Stimulated activated CD8-positive, alpha-beta memory T cell treated with anti-CD3 and anti-CD28 coated beads, Interleukin-4, amount 100 ng/mL, for 1 hour (primary cell): ENCODE measurements around the gene OGFR.

Experiments
- DNase-seq, 2 donors: peaks; one replicate each; pipeline ENCODE4 v3.0.0-alpha.2; 2020; ENCODE audit warnings: low read depth in 2 of 2, low spot score in 1 of 2

Gene OGFR, protein sequence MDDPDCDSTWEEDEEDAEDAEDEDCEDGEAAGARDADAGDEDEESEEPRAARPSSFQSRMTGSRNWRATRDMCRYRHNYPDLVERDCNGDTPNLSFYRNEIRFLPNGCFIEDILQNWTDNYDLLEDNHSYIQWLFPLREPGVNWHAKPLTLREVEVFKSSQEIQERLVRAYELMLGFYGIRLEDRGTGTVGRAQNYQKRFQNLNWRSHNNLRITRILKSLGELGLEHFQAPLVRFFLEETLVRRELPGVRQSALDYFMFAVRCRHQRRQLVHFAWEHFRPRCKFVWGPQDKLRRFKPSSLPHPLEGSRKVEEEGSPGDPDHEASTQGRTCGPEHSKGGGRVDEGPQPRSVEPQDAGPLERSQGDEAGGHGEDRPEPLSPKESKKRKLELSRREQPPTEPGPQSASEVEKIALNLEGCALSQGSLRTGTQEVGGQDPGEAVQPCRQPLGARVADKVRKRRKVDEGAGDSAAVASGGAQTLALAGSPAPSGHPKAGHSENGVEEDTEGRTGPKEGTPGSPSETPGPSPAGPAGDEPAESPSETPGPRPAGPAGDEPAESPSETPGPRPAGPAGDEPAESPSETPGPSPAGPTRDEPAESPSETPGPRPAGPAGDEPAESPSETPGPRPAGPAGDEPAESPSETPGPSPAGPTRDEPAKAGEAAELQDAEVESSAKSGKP

DNA sequence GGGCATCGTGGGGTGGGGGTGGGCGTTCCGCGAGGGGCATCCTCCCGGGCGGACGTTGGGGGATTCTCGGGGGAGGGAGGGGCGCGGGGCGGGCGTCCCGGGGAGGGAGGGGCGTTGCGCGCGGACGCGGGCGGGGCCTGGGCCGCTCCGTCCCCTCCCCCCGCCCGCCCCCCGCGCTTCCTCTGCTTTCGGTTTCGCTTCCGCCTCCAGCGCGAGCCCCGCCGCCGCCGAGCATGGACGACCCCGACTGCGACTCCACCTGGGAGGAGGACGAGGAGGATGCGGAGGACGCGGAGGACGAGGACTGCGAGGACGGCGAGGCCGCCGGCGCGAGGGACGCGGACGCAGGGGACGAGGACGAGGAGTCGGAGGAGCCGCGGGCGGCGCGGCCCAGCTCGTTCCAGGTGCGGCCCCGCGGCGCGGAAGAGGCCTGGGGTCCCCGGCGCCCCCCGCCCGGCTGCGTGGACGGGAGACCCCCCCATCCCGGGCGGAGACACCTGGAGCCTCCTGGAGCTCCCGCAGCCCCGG lies at the start of gene OGFR:
Gene OGFR, plus strand, starts transcription at position 209 of the 528 bp plus-strand sequence. Its CDS starts 25 bp downstream, at position 234.
- peak; percentile 32 to 53 for DNase-seq

DNA sequence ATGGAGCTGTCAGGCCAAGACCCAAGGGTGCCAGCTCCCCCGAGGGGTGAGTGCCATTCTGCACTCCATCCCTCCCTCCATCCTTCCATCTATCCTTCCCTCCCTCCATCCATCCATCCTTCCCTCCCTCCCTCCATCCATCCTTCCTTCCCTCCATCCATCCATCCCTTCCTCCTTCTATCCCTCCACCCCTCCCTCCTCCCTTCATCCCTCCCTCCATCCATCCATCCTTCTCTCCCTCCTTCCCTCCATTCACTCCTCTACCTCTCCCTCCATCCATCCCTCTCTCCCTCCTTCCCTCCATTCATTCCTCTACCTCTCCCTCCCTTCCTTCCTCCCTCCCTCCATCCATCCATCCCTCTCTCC lies 49.7 kb upstream of the OGFR start:
- no peak for DNase-seq

DNA sequence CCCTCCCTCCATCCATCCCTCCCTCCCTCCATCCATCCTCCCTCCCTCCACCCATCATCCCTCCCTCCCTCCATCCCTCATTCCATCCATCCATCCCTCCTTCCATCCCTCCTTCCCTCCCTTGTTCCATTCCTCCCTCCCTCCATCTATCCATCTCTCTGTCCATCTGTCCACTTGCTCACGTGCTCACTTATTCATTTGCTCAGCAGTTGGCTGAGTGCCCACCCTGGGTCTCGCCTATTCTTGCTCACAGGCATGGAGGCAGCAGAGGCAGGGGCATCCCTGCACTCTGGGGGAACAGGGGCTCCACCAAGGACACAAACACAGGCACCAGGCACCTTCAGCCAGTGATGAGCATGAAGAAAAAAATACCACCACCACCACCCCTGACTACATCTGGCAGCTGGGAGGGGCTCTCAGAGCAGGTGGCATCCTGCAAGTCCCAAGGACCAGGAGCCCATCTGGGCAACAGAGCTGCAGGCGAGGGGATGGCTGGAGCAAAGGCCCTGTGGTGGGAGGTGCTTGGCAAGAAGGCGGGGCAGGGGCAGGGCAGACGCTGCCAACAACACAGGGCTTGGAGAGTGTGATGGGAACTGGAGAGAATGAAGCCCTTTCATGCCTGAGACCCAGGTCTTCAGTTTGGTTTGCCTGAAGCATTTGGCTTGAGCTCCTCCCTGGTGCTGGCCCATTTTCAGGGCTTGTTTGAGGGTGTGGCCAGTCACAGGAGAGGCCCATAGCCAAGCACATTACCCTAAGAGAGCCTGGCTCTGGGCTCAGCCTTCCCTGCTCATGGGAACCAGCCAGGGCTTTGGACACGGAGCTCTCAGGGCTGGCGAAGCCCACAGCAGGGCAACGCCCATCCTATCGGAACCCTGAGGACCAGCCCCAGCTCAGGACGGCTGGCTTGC lies 48.6 kb upstream of the OGFR start:
- DNase-seq, result no peak

DNA sequence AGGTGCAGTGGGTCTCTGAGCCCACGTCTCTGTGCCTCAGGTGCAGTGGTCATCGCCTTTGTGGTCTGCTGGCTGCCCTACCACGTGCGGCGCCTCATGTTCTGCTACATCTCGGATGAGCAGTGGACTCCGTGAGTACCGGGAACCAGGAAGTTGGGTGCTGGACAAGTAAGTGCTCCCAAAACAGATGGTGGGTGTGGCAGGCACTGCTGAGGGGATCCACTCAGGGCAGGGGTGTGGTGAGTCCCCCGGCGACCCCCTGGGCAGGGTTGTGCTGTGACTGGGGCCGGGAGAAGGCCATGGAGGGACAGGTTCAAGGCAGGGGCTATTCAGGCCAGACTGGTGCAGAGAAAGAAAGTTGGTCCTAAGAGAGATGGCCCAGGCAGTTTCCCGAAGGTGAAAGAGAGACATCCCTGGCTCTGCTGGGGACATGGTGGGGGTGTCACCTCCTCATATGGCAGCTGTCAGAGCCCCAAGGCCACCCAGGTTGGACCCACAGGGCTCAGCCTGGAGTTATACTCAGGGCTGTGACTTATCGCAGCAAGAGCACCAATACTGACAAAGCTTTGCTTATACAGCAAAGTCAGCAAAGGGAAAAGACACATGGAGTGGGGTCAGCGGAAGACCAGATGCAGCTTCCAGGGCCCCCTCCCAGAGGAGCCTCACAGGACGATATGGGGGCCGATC lies 46.3 kb upstream of the OGFR start:
- DNase-seq, result no peak

DNA sequence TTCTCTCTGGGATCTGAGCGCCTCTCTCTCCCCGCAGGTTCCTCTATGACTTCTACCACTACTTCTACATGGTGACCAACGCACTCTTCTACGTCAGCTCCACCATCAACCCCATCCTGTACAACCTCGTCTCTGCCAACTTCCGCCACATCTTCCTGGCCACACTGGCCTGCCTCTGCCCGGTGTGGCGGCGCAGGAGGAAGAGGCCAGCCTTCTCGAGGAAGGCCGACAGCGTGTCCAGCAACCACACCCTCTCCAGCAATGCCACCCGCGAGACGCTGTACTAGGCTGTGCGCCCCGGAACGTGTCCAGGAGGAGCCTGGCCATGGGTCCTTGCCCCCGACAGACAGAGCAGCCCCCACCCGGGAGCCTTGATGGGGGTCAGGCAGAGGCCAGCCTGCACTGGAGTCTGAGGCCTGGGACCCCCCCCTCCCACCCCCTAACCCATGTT lies 44.6 kb upstream of the OGFR start:
- DNase-seq, result no peak

DNA sequence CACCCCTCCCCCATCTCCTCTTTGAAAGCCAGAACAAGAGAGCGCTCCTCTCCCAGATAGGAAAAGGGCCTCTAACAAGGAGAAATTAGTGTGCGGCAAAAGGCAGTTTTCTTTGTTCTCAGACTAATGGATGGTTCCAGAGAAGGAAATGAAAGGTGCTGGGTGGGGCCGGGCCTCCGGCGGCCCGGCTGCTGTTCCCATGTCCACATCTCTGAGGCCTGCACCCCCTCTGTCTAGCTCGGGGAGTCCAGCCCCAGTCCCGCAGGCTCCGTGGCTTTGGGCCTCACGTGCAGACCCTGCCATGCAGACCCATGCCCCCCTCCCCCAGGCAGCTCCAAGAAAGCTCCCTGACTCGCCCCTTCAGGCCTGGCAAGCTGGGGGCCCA lies 44.2 kb upstream of the OGFR start:
- no peak for DNase-seq

DNA sequence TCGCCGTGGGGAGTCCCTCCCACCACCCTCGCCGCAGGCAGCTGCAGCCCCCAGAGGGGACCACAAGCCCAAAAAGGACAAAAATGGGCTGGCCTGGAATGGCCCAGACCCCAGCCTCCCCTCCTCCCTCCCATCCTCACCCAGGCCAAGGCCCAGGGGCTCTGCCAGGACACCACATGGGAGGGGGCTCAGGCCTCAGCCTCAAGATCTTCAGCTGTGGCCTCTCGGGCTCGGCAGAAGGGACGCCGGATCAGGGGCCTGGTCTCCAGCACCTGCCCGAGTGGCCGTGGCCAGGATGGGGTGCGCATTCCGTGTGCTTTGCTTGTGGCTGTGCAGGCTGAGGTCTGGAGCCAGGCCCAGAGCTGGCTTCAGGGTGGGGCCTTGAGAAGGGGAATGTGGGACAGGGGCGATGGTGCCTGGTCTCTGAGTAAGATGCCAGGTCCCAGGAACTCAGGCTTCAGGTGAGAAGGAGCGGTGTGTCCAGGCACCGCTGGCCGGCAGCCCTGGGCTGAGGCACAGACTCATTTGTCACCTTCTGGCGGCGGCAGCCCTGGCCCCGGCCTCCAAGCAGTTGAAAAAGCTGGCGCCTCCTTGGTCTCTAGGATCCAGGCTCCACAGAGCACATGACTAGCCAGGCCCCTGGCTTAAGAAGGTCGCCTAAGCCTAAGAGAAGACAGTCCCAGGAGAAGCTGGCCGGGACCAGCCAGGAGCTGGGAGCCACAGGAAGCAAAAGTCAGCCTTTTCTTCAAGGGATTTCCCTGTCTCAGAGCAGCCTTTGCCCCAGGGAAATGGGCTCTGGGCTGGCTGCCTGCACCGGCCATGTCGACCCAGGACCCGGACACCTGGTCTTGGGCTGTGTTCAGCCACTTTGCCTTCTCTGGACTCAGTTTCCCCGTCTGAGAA lies 43.5 kb upstream of the OGFR start:
- no peak for DNase-seq

DNA sequence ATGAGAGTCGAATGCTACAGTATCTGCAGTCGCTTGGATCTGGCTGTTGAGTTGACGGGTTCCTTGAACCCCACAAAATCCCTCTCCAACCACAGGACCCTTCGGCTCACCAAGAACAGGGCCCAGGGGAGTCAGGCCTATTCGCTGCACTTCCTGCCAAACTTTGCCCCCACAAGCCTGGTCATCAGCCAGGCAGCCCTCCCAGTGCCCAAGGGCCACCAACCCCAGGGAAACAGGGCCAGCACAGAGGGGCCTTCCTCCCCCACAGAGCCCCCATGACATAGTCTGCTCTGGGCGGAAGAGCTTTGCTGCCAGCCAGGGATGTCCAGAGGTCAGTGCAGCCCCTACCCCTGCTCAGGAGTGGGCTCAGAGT lies 42.9 kb upstream of the OGFR start:
- DNase-seq, result no peak

DNA sequence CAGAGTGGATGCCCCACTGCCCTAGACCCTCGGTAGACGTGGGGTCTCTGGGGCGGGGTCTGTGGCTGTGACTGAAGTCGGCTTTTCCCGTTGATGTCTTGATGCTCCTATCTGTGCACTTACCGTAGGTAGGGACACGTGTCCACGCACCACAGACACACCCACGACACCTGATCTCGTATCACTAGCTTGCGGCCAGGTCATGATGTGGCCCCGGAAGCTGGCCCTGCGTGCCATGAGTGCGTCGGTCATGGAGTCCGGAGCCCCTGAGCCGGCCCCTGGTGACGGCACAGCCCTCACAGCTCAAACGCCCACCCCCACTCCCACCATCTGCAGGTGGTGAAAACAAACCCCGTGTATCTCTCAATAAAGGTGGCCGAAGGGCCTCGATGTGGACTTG lies 42.3 kb upstream of the OGFR start:
- DNase-seq, result no peak

DNA sequence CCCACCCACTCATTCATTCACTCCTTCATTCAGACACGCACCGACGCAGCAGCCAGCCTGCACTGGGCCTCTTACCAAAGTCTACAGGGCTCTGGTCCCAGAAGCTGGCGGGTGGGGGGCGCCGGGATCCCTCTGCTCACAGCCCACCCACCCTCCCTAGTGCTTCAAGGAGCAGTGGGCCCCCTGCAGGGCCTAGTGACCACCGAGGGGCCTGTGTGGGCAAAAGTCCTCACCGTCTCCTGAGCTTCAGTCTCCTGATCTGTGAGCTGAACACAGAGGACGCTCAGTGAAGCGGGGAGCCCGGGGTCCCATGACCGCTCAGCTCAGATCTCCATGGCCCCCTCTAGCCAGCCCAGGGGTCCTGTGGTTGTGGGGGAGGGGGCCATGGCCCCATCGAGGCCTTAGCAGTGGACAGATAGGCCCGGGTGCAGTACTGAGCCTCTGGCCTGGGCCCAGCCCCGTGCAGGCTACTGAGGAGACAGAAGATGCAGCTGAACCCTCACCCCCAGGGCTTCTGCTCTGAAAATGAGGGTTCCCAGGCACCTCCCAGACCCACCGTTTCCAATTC lies 41.8 kb upstream of the OGFR start:
- DNase-seq, result no peak

DNA sequence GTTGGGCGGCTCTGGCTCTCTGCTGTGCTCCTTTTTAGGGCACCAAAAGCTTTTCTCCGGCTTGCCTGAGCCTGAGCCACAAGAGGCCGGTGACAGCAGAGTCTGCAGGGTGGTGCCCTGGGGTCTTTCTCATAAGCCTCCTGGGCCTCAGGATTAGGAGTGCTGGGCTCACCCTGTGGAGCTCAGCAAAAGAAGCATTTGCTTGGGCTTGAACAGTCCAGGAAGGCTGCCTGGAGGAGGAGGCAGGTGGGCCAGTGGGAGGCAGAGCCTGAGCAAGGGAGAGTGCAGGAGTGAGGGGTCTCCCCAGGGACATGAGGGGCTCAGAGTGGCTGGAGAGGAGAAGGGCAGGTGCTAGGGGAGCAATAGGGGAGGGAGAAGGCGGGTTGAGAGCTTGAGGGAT lies 41.2 kb upstream of the OGFR start:
- DNase-seq, result no peak

DNA sequence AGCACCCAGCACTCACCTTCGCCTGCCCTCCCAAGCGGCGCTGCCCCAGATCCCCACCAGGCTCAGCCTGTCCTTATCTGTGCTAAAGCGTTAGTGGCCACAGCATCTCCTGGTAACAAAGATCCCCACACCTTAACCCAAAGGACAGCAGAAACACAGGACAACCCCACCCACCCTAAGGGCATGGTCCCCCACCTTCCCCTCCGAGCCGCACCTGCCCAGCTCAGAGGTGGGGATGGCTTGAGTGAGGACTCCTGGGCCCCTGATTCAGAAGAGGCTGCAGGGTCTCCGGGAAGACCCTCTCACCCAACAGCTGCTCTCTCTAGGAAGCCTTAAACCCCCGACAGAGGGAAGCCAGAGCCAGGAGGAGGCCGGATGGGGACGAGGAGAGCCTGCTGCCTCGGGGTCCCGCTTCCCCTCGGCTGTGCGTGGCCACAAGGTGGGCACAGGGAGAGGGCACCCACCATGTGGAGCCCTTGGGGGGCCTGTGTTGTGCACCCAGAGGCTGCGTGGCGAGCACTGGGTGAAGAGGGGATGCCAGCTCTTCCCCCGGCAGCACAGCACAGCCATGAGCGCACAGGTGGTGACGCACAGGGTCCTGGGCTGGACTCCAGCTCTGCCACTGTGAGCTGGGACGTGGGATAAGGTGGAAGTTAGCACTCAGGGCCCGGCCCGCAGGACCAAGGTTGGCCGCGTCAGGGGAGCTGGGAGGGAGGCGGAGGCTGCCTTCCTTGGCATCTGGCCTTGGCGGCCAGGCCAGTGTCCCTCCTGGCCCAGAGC lies 40.3 kb upstream of the OGFR start:
- DNase-seq, result no peak

DNA sequence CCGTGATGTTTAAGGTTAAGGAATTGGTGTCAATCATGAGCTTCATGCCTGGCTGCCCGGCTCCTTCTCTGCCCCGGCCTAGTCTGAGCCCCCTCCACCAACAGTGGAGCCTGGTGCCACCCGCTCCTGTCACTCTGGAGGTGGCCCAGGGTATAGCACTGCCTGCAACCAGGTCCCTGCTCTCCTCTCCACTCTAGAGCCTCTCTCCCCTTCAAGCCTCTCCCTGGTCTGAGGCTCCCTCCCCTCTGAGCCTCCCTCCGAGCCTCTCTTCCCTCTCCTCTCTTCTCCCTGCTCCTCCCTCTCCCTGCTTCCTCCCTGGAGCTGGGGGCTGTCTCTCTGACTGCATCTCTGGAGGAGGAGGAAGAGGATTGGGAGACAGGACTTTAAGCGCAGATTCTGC lies 39.6 kb upstream of the OGFR start:
- DNase-seq, result no peak

DNA sequence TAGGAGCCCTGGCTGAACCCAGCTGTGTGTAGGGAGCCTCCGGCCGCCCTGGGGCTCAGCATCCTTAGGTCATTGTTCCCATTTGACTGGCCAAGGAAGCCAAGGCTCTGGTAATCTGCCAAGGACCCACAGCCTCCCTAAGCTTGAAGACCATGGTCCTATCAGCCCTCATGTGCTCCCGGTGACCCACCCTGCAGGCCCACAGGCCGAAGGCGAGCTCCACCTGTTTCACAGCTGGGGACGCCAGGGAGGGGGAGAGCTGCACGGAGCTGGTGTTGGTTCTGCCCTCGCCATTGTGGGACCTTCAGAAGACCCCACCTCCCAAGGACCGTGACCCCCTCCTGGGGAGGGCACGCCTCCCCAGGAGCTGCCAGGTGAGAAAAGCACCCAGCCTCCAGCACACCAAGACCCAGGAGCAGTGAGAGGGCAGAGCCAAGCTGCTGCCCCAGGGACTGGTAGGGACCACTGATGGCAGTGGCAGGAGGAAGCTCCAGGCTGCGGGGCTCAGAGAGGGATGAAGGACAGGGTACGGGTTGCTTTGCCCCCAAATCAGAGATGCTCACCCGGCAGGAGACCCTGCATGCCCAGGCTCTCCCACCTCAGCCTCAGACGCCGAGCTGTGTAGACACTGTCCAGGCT lies 39.1 kb upstream of the OGFR start:
- no peak for DNase-seq

DNA sequence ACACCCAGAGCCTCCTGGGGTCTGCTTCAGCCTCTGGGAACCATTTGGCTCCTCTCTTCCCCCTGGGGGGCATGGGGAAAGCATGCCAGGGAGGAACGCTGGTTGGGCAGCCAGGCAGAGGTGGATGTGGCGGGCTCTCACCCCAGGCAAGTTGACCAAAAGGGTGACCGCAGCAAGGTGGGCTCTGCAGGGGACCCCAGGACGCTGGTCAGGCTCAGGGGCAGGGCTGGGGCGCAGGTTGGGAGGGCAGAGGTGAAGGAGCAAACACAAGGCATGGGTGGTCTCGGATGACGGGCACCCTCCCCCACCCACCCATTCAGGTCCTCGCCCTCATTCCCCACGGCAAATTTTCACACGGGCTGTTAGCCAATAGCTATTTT lies 38.6 kb upstream of the OGFR start:
- no peak for DNase-seq

DNA sequence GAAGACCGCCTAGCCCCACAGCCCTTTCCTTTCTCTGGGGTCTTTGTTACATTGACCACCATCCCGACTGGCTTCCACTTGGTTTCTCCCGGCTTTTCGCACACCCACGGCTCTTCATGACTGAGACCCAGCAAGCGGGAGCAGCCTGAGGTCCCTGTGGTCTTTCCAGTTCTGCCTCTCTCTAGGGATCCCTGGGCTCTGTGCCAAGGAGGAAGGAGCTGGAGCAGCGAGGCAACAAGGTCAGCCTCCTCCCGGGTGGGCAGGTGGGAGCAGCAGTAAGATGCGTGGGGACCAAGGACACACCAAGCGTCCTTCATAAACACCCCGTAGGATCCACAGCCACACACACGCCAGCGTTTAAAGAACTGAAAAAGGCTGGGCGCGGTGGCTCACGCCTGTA lies 37.9 kb upstream of the OGFR start:
- no peak for DNase-seq

DNA sequence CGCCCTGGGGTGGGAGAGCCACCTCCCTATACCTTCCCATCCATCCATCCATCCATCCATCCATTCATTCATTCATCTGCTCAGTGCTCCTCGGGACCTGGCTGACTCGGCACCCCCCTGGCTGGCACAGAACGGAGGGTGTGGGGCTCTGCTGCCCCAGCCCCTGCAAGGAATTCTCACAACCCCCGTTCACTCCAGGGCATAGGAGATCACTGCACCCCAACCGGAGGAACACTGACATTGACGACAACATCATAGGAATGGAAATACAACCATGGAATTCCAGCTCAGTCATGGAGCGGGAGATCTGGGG lies 36.4 kb upstream of the OGFR start:
- no peak for DNase-seq

DNA sequence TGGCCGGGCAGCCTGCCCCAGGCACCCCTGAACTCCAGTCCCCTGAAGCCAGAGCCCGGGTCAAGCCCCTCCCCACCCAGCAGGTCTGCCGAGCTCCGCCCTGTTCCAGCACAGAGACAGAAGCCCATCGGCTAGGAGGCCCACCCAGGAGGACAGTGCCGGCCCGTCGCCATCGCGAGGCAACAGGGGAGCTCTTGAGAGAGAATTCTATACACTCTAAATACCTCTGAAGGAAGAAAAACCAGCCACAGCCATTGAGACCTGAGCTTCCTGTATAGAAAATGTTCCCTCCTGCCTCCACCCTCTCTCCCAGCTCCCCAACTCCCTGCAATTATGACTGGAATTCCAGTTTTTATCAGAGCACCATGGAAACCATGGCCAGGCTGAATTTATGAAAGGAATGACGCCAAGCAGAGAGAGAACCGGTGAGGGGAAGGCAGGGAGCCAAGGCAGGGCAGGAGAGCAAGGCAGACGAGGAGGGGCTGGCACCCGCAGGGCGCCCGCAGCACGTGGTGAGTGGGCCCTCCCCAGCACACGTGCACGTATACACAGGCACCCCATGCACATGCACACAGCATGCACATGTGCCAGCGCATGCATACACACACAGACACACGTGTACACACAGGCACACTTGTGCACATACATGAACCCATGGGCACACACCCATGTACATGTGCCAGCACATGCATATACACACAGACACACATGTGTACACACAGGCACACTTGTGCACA lies 35.9 kb upstream of the OGFR start:
- DNase-seq, result no peak
